GM03348 (cell line): ENCODE data around the gene RTL10.

Source experiments
- DNase-seq: peaks from one replicate; pipeline ENCODE4 v3.0.0; 2012; ENCODE audit warnings: low spot score

The RTL10 gene

GRCh38 chr22:19875531-19876313 lies 21.0 kb upstream of the RTL10 start:
- DNase-seq = no peak

- DNase-seq = no peak
Observed at GRCh38 chr22:19875061-19875530, 20.4 kb upstream of the RTL10 start.

GRCh38 chr22:19874307-19875060 lies 19.8 kb upstream of the RTL10 start:
- no peak for DNase-seq

GRCh38 chr22:19873960-19874306 lies 19.3 kb upstream of the RTL10 start:
- no peak for DNase-seq

- DNase-seq = no peak
Observed at GRCh38 chr22:19873138-19873959, 18.7 kb upstream of the RTL10 start.

GRCh38 chr22:19872779-19873137 lies 18.1 kb upstream of the RTL10 start:
- no peak for DNase-seq

GRCh38 chr22:19871845-19872778 lies 17.4 kb upstream of the RTL10 start:
- DNase-seq = no peak

- no peak for DNase-seq
Observed at GRCh38 chr22:19871023-19871844, 16.6 kb upstream of the RTL10 start.

- DNase-seq = no peak
Observed at GRCh38 chr22:19870153-19871022, 15.7 kb upstream of the RTL10 start.

GRCh38 chr22:19869497-19870152 lies 15.0 kb upstream of the RTL10 start:
- DNase-seq = no peak

- no peak for DNase-seq
Observed at GRCh38 chr22:19868773-19869471, 14.2 kb upstream of the RTL10 start.

- DNase-seq = no peak
Observed at GRCh38 chr22:19868333-19868732, 13.7 kb upstream of the RTL10 start.

GRCh38 chr22:19867617-19868016 lies 12.9 kb upstream of the RTL10 start:
- DNase-seq = no peak

GRCh38 chr22:19866665-19867009 lies 12.0 kb upstream of the RTL10 start:
- no peak for DNase-seq

GRCh38 chr22:19865141-19865829 lies 10.6 kb upstream of the RTL10 start:
- no peak for DNase-seq

- DNase-seq = no peak
Observed at GRCh38 chr22:19864538-19865106, 9.9 kb upstream of the RTL10 start.

GRCh38 chr22:19863571-19863970 lies 8.9 kb upstream of the RTL10 start:
- no peak for DNase-seq
